Kidney (tissue), 14 donors: ENCODE measurements around the gene SMAD6. TPM values are rescaled to one million over a fixed set of nuclear protein-coding genes. Genes with fewer than 3 reads are reported as not detected.

Experiments used
- DNase-seq, 5 donors: peaks; one replicate each; pipeline ENCODE4 v3.0.0-alpha.2; 2013 to 2020
- FAIRE-seq: peaks from 2 replicates; lab custom pipeline; 2012; peaks lifted over from hg19 to GRCh38; lab: Jason Lieb, UNC
- H3K27ac ChIP-seq, 2 donors: one replicate each; pipeline ENCODE4 v1.7.0; 2013; ENCODE audit warnings: low read depth in 2 of 2, low read length in 2 of 2, inconsistent platforms in 1 of 2
- H3K27me3 ChIP-seq: one replicate; pipeline ENCODE4 v1.7.1; 2013; ENCODE audit warnings: low read length, inconsistent platforms; ENCODE audit not compliant: control insufficient read depth, insufficient read depth
- H3K36me3 ChIP-seq, 3 donors: one replicate each; pipeline versions ENCODE4 v1.7.0 to v1.7.1; 2013; ENCODE audit warnings: low read length in 3 of 3, control low read depth in 1 of 3, inconsistent platforms in 1 of 3; ENCODE audit not compliant: insufficient read depth in 3 of 3, control insufficient read depth in 2 of 3
- H3K4me1 ChIP-seq, 3 donors: one replicate each; pipeline versions ENCODE4 v1.7.0 to v1.7.1; 2013; ENCODE audit warnings: low read length in 3 of 3, inconsistent platforms in 1 of 3, low read depth in 1 of 3; ENCODE audit not compliant: control insufficient read depth in 2 of 3, insufficient read depth in 2 of 3
- H3K4me3 ChIP-seq, 3 donors: one replicate each; pipeline versions ENCODE4 v1.7.0 to v1.8.1; 2013; ENCODE audit warnings: low read length in 3 of 3, control low read depth in 1 of 3, inconsistent platforms in 1 of 3
- H3K9ac ChIP-seq, 3 donors: one replicate each; pipeline versions ENCODE4 v1.7.0 to v1.7.1; 2013; ENCODE audit warnings: low read length in 3 of 3, control low read depth in 1 of 3, inconsistent platforms in 1 of 3
- H3K9me3 ChIP-seq, 3 donors: one replicate each; pipeline versions ENCODE4 v1.7.0 to v1.7.1; 2013; ENCODE audit warnings: low read length in 3 of 3, control low read depth in 1 of 3, inconsistent platforms in 1 of 3; ENCODE audit not compliant: control insufficient read depth in 2 of 3, insufficient read depth in 1 of 3
- CTCF ChIP-seq: IDR thresholded peaks from 3 replicates; pipeline ENCODE4 v1.5.1; 2012; ENCODE audit warnings: mild to moderate bottlenecking, moderate library complexity, borderline replicate concordance; ENCODE audit not compliant: insufficient read depth; ENCODE audit errors: extremely low read depth
- intact Hi-C: fragments of 100-400 bp; cut with DNase I; formaldehyde crosslinking; loops from one replicate; pipeline ENCODE4 v1.11.1; 2022
- polyA plus RNA-seq: library from polyadenylated mRNA; stranded (reverse); fragments of 350-450 nt; fragmentation: Illumina TruSeq; extraction: RNeasy Lipid Tissue Mini Kit (QIAGEN cat#74804); gene quantifications from one replicate; pipeline ENCODE4 v1.2.3, GENCODE V29; 2014; ENCODE audit warnings: low read depth, low replicate concordance; ENCODE audit not compliant: insufficient read depth
- total RNA-seq: library from RNA; stranded (reverse); fragmentation: NEBNext Ultra II Directional; extraction: Animal tissue kit (Norgen Biotek cat#: 25700); gene quantifications from one replicate; pipeline ENCODE4 v1.2.1, GENCODE V29; 2021
- donor health status: control.
- donor health status: control.
- donor health status: control.
- donor health status: control.
- donor health status: control.
- donor health status: DM: yes; HTN: yes; CAD: no.
- donor health status: Normal renal cell carcinoma (clear cell type).

SMAD6 gene
- total and polyA plus RNA-seq, 2 donors from 2014 or later: 15.4 to 23.0 TPM

DNA sequence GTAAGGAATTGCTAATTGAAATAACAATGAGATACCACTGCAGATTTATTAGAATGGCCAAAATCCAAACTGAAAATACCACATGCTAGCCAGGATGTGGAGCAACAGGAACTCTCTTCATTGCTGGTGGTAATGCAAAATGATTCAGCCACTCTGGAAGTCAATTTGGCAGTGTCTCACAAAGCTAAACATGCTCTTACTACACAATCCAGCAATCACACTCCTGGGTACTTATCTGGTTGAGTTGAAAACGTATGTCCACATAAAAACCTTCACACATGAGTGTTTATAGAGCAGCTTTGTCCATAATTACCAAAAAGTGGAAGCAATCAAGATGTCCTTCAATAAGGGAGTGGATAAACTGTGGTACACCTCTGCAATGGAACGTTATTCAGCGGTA is 113.3 kb downstream of the SMAD6 start:
- Histone ChIP-seq H3K9ac (no peak overlapping the region), H3K4me1 (no peaks in the 10 kb centered on the region), H3K4me3 (no peak overlapping the region), H3K27me3 (no peaks in the 10 kb centered on the region), H3K36me3 (no peaks in the 10 kb centered on the region), H3K27ac (no peak overlapping the region), H3K9me3 (no peaks in the 10 kb centered on the region)
- intact Hi-C loops: no loop called here
- FAIRE-seq: no peak
- TF ChIP-seq CTCF: no peak
- no peak for DNase-seq

GRCh38 chr15:66816201-66816600 is 114.2 kb downstream of the SMAD6 start:
- H3K4me3 ChIP-seq: no peak overlapping the region
- H3K27me3 ChIP-seq: no peaks in the 10 kb centered on the region
- no peak overlapping the region for H3K9ac ChIP-seq
- H3K9me3 ChIP-seq: no peaks in the 10 kb centered on the region
- DNase-seq (no peak), FAIRE-seq (no peak)
- H3K36me3 ChIP-seq: no peaks in the 10 kb centered on the region
- no peak for TF ChIP-seq CTCF
- intact Hi-C loops: no loop called here
- H3K27ac ChIP-seq: no peak overlapping the region
- H3K4me1 ChIP-seq: no peaks in the 10 kb centered on the region

- no peak for FAIRE-seq
- intact Hi-C loops: no loop called here
- no peak for DNase-seq
- H3K9ac ChIP-seq: no peak overlapping the region
- no peaks in the 10 kb centered on the region for H3K36me3 ChIP-seq
- no peak overlapping the region for H3K4me3 ChIP-seq
- TF ChIP-seq CTCF: no peak
- no peaks in the 10 kb centered on the region for H3K4me1 ChIP-seq
- H3K27ac ChIP-seq: no peak overlapping the region
- no peaks in the 10 kb centered on the region for H3K9me3 ChIP-seq
- no peaks in the 10 kb centered on the region for H3K27me3 ChIP-seq
Measured at GRCh38 chr15:66819084-66819483, 117.0 kb downstream of the SMAD6 start.
